ENCODE data around the gene FXYD1. TPM values are rescaled to one million over a fixed set of nuclear protein-coding genes. Genes with fewer than 3 reads are reported as not detected.

Gene FXYD1
- total and polyA plus RNA-seq, 2 donors (not counting 3 experiments of a cell fraction or from before 2014, with no cell fraction given): not detected

DNA sequence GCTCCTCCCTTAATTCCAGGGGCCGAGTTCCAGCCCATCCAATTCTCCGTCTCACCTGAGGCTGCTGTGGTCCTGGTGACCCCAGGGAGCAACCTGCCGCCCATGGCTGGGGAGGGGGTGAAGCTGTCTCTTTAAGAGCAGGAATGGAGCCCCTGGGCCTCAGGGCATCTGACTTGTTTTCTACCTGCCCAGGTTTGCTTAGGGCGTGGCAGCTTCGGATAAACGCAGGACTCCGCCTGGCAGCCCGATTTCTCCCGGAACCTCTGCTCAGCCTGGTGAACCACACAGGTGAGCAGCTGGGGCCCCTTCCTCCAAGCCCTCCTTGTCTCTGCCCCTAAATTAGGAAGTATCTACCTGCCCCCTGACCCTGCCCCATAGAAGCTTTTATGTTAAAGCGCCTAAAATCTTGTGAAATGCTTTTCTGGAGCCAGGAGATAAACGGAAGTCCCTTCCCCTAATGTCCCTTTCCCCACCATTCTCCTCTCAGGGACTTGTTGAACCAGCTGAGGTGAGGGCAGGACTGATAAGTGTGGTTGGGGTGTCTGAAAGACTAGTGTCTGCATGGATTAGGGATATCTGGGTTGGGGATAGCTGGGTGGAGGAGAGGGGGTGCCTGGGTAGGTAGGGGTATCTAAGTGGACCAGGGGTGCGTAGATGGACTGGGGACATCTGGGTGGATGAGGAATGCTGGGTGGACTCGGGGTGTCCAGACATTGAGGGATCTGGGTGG, 22.4 kb upstream of the FXYD1 start:
- no peaks in the 10 kb centered on the region for H3K9me3 ChIP-seq (replicated peaks; ENCODE audit: control insufficient read depth, insufficient read depth, low read length)
- H3K4me3 ChIP-seq (replicated peaks in 1 of 3; ENCODE audit: insufficient read depth in 1 of 3, low read depth in 1 of 3, low read length in 3 of 3): no peak overlapping the region
- H3K27me3 ChIP-seq (ENCODE audit: control insufficient read depth in 2 of 2, insufficient read depth in 2 of 2, low read length in 2 of 2): no peaks in the 10 kb centered on the region
- FAIRE-seq: no peak
- H4K20me1 ChIP-seq (replicated peaks; ENCODE audit: control insufficient read depth, extremely low read depth, insufficient read depth, low read length): no peaks in the 10 kb centered on the region
- no peaks in the 10 kb centered on the region for H3K9me1 ChIP-seq (replicated peaks; ENCODE audit: control insufficient read depth, extremely low read depth, insufficient read depth, low read length)
- dilution Hi-C loops (cut with MboI; ENCODE audit: extremely low pct_ligation_motif_present, low sequenced_read_pairs): no loop called here
- no peaks in the 10 kb centered on the region for H3K79me2 ChIP-seq (ENCODE audit: control insufficient read depth, insufficient read depth, low read length)
- H3K4me1 ChIP-seq (ENCODE audit: control insufficient read depth, extremely low read depth, insufficient read depth, low read length): no peaks in the 10 kb centered on the region
- H3K4me2 ChIP-seq (ENCODE audit: insufficient read depth, low read length): no peak overlapping the region
- no peak for DNase-seq (ENCODE audit: low read depth, low spot score)
- no peaks in the 10 kb centered on the region for H3K36me3 ChIP-seq (ENCODE audit: control insufficient read depth in 2 of 2, extremely low read depth in 1 of 2, insufficient read depth in 2 of 2, low read length in 2 of 2)
- TF ChIP-seq POLR2AphosphoS5 (IDR thresholded peaks at IDR 0.05; ENCODE audit: insufficient read depth, low read depth, low read length) (no peak), EZH2 (IDR thresholded peaks at IDR 0.05; ENCODE audit: borderline replicate concordance, low read depth, low read length, severe bottlenecking) (no peak), JUN (IDR thresholded peaks at IDR 0.05; ENCODE audit: borderline replicate concordance, insufficient read depth, insufficient read length, low read depth) (no peak), FOS (IDR thresholded peaks at IDR 0.05; ENCODE audit: borderline replicate concordance, insufficient read depth, low read length) (no peak), GATA2 (IDR thresholded peaks at IDR 0.05; ENCODE audit: insufficient read depth, insufficient read length, low read depth, low read length) (no peak), POLR2A (IDR thresholded peaks at IDR 0.05; ENCODE audit: low read depth, low read length) (no peak), MYC (IDR thresholded peaks at IDR 0.05; ENCODE audit: low read depth, low read length) (no peak)
- TF ChIP-seq, protein P1, sequence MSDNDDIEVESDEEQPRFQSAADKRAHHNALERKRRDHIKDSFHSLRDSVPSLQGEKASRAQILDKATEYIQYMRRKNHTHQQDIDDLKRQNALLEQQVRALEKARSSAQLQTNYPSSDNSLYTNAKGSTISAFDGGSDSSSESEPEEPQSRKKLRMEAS (IDR thresholded peaks at IDR 0.05; ENCODE audit: insufficient read depth, insufficient read length): no peak
- TF ChIP-seq, protein P2, sequence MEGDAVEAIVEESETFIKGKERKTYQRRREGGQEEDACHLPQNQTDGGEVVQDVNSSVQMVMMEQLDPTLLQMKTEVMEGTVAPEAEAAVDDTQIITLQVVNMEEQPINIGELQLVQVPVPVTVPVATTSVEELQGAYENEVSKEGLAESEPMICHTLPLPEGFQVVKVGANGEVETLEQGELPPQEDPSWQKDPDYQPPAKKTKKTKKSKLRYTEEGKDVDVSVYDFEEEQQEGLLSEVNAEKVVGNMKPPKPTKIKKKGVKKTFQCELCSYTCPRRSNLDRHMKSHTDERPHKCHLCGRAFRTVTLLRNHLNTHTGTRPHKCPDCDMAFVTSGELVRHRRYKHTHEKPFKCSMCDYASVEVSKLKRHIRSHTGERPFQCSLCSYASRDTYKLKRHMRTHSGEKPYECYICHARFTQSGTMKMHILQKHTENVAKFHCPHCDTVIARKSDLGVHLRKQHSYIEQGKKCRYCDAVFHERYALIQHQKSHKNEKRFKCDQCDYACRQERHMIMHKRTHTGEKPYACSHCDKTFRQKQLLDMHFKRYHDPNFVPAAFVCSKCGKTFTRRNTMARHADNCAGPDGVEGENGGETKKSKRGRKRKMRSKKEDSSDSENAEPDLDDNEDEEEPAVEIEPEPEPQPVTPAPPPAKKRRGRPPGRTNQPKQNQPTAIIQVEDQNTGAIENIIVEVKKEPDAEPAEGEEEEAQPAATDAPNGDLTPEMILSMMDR (IDR thresholded peaks at IDR 0.05; ENCODE audit: extremely low read depth in 1 of 2, insufficient read depth in 1 of 2, low read depth in 1 of 2, low read length in 2 of 2): no peak
- no peak overlapping the region for H3K27ac ChIP-seq (ENCODE audit: insufficient read depth, low read depth, low read length)
- intact Hi-C loops (cut with micrococcal nuclease): no loop called here
- CTCF ChIA-PET: interaction anchor here (1.0 to 2.2 kb wide), 5 partner anchors 8 to 72 kb away, joined by 3 to 8 read pairs (median 4); partner anchors contain the start of gene FXYD7
- no peak overlapping the region for H3K9ac ChIP-seq (replicated peaks; ENCODE audit: extremely low read depth, insufficient read depth, low read length)
- BruUV-seq (replicated peaks): no TSS peak
- POLR2A ChIA-PET: no interaction called here
- H2AFZ ChIP-seq (ENCODE audit: low read depth, low read length): no peak overlapping the region
